ENCODE data around the gene SLIT1.

DNA sequence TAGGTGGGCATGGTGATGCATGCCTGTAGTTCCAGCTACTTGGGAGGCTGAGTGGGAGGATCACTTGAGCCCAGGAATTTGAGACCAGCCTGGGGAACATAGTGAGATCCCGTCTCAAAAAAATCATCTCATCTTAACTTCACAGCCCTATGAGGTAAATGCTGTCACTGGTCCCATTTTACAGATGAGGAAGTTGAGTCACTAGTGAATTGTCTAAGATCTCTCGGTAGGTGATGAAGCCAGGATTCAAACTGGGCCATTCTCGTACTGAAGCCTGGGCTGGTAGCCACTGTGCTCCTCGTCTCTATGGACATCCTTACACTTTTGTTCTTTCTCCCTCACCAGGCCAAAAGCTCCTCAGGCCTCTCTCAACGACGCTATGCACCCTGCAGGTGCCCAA, 6.4 kb downstream of the SLIT1 start:
- TF ChIP-seq TCF12 (IDR thresholded peaks at IDR 0.05; ENCODE audit: low read depth) (no peak), CREB1 (IDR thresholded peaks at IDR 0.05; ENCODE audit: low read depth) (no peak), TAF1 (IDR thresholded peaks at IDR 0.05; ENCODE audit: low read depth) (no peak), EGR1 (IDR thresholded peaks at IDR 0.05) (no peak), EP300 (IDR thresholded peaks at IDR 0.05; ENCODE audit: borderline replicate concordance) (no peak), YY1 (IDR thresholded peaks at IDR 0.05; ENCODE audit: low read depth) (no peak), CEBPB (IDR thresholded peaks at IDR 0.05) (no peak), TEAD4 (IDR thresholded peaks at IDR 0.05) (no peak)
